Activated CD4-positive, CD25-positive, alpha-beta regulatory T cell (primary cell): ENCODE data around the gene TRAPPC6A.

Experiments used
- DNase-seq, 4 experiments: peaks; one replicate each; lab custom pipeline; 2025; lab: John Stamatoyannopoulos, UW

The TRAPPC6A gene

DNA sequence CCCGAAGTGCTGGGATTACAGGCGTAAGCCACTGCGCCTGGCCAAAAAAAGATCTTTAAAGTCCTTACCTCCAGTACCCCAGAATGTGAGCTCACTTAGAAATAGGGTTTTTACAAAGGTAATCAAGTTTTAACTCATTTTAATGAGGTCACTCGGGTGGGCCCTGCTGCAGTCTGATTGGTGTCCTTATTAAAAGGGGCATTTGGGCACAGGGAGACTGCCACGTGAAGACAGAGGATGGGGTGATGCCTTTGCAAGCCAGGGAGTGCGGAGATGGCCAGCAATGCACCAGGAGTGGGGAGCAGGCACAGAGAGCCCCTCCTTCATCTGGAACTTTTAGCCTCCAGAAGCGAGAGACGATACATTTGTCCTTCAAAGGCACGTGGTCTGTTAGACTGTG lies 28.9 kb downstream of the TRAPPC6A start:
- no peak for DNase-seq

DNA sequence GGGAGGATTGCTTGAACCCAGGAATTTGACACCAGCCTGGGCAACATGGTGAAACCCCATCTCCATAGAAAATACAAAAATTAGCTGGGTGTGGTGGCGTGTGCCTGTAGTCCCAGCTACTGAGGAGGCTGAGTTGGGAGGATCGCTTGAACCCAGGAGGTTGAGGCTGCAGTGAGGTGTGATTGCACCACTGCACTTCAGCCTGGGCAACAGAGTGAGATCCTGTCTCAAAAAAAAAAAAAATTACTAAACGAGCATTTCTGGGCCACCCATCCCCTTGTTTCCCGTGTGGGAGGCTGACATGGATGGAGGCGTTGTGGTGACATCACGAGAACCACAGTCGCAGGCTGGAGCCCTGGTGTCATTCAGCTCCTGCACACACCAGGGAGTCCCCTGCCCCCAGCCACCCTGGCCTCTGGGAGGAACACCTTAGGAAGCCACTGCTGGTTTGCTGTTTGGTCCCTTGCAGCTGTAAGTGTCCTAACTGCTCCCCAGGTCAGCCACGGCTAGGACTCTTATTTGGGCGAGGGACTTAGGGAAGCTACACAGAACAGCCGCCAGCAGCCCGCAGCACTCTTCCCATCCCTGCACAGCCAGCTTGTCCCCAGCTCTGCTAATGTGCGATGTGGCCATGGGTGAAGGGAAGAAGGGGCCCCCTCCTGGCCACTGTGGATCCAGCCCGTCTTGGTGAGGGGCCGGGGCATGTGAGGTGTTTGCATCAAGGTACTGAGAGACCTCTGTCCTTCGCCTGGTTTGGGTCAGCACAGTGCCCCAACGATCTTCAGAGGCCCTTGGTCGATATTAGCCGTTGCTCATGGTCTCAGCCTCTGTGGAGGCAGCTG lies 30.0 kb downstream of the TRAPPC6A start:
- DNase-seq: no peak

DNA sequence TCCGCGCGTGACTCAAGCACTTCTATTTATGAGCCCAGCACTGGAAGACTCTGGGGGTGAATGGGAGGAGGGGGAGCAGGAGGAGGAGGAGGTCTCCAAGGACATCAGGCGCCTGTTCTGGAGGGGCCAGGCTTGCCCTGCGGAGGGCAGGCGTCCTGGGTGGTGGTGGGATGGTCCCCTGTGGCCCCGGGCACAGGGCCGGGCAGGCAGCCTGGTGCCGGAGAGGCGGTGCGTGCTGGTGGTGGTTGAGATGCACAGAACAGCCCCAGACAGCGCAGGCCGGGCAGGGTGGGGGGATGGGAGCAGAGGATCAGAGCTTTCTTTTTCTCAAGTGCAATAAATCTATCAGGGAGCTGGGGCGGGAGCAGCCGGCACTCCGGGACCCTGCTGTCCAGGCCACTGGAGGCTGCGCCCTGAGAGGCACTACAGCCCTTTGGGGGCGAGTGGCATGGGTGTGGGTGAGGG lies 31.3 kb downstream of the TRAPPC6A start:
- no peak for DNase-seq

DNA sequence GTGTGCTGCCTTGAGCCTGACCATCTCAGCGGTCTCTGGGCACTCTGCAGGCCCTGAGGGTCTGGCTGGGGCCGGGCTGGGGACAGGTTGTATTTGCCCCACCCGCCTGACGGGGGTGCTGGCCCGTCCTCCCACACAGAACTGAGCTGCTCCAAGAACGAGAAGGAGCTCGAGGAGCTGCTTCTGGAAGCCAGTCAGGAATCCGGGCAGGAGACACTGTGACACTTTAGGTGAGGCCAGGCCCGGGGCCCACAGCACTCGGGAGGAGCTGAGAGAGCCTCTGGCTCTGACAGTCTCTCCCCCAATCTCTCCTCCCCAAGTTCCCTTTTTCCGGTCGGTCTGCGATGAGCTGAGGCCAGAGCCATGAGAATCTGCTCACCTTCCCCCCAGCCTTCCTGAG lies 31.8 kb downstream of the TRAPPC6A start:
- no peak for DNase-seq

DNA sequence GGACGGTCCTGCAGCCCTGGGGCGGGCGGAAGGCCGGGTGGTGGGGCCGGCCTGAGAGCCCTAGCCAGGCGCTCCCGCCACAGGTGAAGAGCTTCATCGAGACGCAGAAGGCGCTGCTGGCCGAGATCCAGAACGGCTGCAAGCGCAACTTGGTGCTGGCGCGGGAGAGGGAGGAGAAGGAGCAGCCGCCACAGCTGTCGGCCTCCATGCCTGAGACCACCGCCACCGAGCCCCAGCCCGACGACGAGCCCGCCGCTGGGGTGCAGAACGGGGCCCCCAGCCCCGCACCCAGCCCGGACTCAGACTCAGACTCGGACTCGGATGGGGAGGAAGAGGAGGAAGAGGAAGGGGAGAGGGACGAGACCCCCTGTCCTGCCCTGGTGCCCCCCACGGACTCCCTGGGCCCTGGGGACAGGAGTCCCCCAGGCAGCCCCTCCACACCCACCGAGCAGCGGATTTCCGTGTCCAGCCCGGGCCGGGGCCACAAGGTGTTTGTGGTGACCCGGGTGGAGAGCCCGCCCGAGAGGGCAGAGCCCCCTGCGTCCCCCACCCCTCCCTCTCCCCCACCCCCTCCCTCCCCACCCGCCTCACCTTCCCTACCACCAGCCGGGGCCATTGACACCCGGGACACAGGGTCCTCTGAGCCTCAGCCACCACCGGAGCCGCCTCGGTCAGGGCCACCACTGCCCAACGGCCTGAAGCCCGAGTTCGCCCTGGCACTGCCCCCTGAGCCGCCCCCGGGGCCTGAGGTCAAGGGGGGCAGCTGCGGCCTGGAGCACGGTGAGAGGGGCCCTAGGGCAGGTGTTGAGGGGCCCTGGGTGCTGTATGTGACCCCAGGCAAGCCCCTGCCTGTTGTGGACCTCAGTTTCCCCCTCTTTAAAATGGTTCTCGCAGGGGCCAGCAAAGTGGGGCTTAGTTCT lies 32.5 kb downstream of the TRAPPC6A start:
- DNase-seq: no peak

DNA sequence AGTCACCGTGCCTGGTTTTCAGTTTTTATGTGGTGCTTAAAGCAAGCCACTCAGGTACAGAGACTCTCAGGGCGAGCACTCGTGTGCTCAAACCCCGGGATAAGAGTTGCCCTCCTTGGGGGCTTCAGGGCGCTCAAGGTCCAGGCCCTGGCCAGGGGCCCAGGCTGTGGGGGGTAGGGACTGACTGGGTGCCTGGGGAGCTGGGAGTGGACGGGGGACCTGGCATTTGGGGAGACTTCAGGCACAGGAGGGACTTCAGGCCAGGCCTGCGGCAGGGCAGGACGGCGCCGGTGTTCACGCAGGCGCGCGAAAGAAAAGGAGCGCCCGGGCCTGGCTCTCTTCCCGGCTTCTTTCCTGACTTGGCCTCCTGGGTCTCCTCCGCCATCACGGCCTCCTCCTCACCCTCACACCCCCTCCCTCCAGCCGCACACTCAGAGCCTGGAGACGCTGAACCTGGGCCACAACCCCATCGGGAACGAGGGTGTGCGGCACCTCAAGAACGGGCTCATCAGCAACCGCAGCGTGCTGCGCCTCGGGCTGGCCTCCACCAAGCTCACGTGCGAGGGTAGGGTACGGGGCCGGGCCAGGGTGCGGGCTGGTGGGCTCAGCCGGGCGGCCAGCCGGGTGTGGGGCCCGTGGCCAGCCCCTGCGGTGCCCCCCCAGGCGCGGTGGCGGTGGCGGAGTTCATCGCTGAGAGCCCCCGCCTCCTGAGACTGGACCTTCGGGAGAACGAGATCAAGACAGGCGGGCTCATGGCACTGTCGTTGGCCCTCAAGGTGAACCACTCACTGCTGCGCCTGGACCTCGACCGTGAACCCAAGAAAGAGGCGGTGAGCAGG lies 33.4 kb downstream of the TRAPPC6A start:
- DNase-seq: no peak

DNA sequence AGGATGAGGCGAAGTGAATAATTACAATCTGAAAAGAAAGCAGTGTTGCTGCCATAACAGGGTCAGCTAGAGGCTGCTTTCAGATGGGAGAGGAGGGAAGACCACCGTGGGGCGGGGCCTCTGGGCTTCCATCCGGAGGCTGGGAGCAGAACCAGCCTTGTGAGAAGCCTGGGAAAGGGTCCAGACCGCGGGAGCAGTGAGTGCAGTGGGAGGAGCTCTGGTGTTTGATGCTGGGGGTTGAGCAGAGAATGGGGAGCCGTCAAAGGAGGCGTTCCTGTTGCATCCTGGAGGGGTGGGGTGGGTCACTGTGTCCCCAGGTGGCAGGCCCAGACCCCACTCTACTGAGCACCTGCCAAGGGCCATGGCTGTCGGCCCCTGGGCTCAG lies 35.3 kb downstream of the TRAPPC6A start:
- no peak for DNase-seq

DNA sequence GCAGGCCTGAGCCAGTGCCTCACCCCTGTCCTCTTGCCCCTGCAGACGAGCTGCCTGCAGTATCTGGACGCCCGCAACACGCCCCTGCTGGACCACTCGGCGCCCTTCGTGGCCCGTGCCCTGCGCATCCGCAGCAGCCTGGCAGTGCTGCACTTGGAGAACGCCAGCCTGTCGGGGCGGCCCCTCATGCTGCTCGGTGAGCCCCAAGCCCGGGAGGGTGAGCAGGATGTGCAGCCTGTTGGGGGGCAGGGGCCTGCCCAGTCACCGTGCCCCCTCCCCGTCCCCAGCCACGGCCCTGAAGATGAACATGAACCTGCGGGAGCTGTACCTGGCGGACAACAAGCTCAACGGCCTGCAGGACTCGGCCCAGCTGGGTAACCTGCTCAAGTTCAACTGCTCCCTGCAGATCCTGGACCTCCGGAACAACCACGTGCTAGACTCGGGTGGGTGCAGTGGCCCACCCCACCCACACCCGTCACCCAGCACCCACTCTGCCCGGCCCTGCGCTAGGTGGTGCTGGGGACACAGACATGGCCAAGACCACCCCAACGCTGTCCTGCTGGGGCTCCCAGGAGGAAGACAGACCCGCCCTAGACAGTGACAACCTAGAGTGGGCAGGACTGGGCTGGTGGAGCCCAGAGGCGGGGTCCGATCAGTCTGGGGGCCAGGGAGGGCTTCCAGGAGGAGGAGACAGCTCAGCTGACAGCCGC lies 35.9 kb downstream of the TRAPPC6A start:
- DNase-seq: no peak

DNA sequence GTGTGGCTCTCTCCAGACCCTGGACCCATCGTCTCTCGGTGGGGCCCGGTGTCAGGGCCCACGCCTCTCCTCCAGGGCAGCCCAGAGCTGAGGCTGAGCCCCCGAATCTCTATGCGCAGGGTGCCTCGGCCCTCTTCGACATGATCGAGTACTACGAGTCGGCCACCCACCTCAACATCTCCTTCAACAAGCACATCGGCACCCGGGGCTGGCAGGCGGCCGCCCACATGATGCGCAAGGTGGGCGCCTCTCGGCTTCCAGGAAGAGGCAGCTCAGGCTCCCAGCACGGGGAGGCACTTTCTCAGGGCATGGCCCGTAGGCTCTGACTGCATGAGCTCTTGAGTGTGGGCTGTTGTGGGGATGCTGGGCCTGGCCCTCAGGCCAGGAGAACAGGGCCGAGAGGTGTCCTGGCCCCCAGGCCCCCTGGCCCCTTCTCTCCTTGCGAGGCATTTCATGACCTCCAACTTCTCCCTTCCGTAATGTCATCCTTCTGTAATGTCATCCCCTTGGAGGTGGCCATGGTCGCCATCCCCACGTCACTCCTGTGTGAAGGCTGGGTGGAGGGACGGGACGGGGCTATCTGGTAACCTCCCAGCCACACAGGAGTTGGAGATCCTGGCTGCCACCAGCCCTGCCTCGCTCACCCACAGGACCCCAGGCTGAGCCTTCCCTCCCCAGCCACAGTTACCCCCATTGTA lies 36.7 kb downstream of the TRAPPC6A start:
- no peak for DNase-seq

DNA sequence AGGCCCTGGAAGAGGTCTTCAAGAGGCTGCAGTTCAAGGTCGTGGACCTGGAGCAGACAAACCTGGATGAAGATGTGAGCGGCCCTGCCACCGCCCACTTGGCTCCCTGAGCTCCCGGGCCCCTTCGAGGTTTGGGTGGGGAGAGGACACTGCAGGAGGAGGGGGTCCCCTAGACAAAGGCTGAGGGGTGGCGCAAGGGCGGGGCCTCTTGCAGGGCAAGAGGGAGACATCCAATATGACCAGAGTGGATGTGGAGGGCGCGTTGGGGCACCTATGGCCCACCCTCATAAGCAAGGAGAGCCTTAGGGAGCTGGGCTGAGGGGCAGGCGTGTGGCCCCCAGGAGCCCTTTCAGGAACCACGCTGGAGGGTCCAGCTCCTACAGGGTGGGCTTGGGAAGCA lies 37.5 kb downstream of the TRAPPC6A start:
- no peak for DNase-seq

DNA sequence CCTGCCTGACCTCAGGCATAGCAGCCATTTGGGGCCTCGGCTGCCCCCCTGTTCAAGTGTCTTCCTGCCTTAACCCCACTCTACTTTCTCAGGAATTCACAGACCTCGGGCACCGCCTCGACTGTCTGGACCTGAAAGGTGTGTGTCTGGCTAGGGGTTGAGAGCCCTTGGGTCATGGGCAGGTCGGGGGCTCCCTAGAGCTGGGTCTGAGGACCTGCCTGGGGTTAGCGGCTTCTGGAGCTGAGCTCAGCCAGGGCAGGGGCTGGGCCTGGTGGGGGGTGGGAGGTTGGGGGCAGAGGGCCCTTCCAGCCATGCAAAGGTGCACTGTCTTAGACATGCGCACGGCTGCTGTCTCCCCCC lies 37.9 kb downstream of the TRAPPC6A start:
- DNase-seq: no peak

DNA sequence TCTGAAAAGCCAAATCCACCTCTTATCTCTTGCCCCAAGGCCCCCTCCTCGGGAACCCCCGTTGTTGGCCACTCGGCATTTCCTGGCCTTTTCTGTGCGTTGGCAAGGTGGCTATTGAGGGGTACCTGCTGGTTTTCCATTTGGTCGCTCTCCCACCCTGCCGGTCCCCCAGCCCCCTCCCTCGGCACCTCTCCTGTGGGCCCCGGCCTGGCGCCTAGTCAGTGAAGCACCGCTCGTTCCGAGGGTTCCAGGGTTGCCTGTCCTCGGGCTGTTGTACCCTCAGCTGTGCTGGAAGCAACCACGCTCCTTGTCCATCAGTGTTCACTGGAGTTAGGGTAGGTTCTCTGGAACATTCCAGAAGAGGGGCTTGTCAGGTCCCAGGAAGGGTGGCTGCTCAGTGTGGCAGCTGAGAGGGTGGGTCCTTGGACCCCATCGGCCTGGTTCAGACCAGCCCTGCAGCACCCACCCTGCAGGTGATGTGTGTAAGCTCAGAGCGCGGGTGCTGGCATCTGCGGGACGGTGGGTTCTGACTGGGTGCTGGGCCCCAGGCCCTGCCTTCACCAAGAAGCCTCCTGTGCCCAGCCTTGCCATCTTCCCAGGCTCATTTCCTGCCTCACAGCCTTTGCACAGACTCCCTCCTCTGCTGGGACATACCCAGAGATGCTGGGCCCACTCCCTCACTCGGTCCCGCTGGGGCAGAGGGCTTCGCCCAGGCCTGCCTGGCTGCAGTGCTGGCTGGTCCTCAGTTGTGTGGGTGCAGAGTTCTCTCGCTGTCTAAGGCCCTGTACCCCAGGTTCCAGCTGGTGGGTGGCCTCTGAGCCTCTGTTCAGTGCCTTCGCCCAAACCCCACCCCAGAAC lies 38.5 kb downstream of the TRAPPC6A start:
- no peak for DNase-seq

DNA sequence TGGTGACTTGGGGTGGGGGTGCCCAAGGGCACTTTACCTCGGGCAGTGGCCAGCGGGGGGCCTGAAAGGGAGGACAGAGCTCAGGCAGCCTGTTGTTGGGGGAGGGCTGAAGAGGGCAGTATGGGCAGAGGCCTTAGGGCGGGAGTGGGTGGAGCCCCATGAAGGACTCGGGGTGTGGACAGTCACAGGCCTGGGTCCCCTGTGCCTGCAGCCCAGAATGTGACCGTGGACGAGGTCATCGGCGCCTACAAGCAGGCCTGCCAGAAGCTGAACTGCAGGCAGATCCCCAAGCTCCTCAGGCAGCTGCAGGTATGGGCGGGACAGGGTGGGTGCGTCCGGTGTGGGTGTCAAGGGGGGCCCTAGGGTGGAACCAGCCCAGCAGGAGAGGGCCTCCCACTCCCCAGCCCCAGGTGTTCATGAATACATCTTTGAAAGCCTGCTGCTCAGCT lies 39.7 kb downstream of the TRAPPC6A start:
- DNase-seq: no peak

DNA sequence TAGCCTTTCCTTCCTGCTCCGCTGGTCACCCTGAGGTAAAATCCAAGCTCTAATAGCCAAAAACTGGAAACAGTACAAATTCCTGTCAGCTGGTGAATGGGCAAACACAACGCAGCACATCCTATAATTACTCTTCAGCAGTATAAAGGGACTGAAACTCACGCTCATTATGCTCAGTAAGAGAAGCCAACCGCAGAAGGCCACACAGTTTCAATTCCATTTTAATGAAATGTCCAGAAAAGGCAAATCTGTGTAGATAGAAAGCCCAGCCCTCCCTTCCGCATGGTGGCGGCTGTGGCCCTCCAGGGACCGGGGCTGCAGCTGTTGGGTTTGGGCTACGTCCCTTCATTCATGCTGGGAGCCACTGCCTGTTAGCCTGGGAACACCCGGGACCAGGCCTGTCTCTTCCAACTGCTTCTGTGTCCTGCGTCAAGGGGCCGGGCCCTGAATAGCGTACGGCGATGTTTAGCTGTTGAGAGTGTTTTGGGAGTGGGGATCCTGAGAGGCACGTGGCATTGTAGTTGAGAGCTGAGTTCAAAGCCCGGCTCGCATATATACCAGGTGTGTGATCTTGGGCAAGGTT lies 40.8 kb downstream of the TRAPPC6A start:
- no peak for DNase-seq

DNA sequence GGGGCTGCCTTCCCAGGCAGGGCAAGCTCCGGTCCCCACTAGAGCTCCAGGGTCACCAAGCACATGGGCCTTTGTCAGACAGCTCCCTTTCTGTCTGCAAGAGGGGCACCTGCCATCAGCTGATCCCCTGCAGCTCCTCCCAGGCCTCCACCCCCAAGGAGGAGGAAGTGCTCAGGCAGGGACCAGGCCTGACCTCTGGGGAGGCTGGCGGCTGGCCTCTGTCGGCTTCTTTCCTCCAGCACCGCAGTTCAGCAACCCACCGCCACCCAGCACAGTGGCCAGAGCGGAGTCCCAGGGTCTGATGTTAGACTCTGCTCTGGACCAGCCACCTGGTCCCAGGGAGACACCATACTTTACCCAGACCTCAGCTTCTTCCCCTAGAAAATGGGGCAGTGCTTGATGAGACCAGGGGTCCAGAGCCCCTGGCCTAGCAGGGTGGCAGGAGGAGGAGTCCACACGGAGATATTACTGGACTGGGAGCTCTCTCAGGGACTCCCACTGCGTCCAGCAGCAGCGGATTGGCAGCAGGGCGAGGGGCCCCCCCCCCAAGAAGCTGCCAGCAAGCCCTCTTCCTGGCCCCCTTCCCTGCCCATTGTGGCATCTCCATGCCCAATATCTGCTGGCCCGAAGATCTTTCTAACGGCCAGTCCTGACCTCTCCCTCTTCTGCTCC lies 41.4 kb downstream of the TRAPPC6A start:
- DNase-seq: no peak

DNA sequence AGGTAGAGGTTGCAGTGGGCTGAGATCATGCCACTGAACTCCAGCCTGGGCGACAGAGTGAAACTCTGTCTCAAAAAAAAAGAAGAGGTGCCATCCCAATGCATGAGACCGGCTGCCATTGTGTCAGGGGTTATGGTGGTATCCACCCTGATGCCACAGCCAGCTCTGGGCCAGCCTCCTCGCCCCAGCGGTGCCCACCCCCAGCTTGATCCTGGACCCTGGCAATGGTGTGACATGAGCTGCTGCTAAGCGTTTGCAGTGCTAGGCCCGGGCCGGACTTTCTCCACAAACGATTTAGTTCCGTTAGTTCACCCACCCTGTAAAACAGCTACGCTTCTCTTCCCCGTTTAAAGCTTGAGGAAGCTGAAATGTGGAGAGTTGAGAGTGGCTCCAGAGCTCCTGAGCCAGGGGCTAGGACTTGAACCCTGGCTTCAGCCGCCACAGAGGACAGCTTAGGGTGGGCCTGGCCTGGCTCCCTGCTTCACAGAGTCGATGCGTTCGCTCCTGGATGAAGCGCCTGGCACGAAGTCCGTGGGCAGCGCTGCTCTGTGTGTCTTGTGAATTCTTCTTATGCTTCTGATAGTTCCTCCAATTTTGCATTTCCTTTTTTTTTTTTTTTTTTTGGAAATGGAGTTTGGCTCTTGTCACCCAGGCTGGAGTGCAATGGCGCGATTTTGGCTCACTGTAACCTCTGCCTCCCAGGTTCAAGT lies 42.7 kb downstream of the TRAPPC6A start:
- DNase-seq: no peak

DNA sequence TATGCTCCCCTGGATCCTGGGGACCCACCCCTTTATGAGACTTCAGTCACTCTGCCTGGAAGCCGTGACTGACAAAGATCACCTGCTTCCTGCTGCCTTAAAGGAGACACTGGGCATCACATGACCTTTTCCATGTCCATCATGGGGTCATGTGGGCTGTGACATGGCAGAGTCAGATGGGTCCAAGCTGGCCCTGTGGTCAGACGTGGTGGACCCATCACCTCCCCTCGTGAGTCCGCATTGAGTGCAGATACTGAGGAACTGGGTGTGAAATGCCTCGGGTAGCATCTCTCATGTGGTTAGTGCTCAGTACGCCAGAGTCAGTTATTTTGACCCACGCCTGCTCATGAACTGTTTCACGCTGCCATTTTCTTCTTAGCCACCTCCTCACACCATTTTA lies 44.4 kb downstream of the TRAPPC6A start:
- no peak for DNase-seq

DNA sequence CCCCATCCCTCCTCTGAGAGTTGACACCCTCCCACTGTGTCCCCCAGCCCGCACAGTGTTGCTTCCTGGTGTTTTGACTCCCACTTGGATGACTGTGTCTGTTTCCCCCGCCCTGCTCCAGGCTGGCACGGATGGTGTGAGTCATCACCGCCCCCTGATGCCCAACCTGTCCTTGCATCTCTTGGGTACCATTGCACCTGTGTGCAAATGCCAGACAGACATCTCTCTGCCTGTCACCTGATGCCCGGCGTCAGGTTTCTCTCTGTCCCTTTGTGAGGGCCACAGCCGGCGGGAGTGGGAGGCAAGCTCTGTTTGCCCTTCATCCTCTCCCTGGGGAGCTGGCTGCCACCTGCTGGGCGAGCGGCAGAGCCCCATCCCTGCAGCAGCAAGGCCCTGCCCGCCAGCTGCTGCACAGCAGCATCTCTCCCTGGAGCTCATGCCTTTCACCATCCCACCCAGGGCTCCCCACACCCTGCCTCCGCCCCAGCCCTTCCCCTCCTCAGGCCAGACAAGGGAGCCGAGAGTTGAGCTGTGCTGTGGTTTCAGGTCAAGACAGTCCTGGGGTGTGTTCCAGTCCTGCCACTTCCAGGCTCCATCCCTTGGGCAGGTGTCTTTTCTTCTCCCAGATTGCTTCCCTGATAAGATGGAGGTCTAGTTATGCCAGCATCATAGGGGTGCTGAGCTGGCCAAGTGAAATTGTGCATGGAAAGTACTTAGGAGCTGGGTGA lies 47.0 kb downstream of the TRAPPC6A start:
- no peak for DNase-seq
